HuH-7 (cell line): ENCODE measurements around the gene SLC12A9.
"Not testable (repeated sequence)": the region's sequence is repeated elsewhere in the genome, so short reads cannot be mapped to it uniquely, and the experiment has no call there.

Experiments
- DNase-seq: peaks from one replicate; pipeline ENCODE4 v3.0.0; 2011; ENCODE audit warnings: low spot score

The SLC12A9 gene

GRCh38 chr7:100896732-100897608, 44.5 kb downstream of the SLC12A9 start:
- no peak for DNase-seq

GRCh38 chr7:100897772-100898454, 45.4 kb downstream of the SLC12A9 start:
- no peak for DNase-seq

GRCh38 chr7:100899432-100899831, 46.9 kb downstream of the SLC12A9 start:
- DNase-seq, result no peak

GRCh38 chr7:100900978-100901377, 48.5 kb downstream of the SLC12A9 start:
- no peak for DNase-seq

GRCh38 chr7:100901921-100902332, 49.4 kb downstream of the SLC12A9 start:
- no peak for DNase-seq

GRCh38 chr7:100902638-100903037, 50.1 kb downstream of the SLC12A9 start:
- no peak for DNase-seq

- DNase-seq, result no peak
Observed at GRCh38 chr7:100908512-100908911, 56.0 kb downstream of the SLC12A9 start.

DNA sequence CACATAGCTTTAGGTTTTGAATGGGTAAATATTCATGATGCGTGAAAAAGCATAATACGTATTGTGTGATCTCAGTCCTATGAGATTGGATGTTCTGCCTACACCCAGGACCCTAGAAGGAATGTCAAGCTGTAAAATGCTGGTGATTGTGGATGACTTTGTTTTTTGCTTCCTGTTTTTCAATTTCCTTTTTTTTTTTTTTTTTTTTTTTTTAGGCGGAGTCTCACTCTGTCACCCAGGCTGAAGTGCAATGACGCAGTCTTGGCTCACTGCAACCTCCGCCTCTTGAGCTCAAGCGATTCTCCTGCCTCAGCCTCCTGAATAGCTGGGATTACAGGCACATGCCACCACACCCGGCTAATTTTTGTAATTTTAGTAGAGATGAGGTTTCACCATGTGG, 57.9 kb downstream of the SLC12A9 start:
- DNase-seq, result not testable (repeated sequence)

DNA sequence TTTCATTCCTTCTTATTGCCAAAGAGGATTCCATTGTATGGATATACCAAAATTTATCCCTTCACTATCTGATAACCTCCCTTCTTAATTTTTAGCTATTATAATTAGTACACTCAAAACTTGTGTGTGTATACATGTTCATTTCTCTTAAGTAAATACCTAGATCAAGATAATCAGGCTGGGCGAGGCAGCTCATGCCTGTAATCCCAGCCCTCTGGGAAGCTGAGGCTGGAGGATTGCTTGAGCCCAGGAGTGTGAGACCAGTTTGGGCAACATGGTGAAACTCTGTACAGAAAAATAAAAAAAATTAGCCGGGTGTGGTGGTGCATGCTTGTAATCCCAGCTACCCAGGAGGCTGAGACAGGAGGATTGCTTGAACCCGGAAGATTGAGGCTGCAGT, 59.0 kb downstream of the SLC12A9 start:
- no peak for DNase-seq

GRCh38 chr7:100914208-100914878, 61.8 kb downstream of the SLC12A9 start:
- no peak for DNase-seq

GRCh38 chr7:100914879-100915447, 62.5 kb downstream of the SLC12A9 start:
- DNase-seq, result no peak
